Kidney epithelial cell (primary cell): ENCODE data around the gene PPP1R13L. TPM values are rescaled to one million over a fixed set of nuclear protein-coding genes. Genes with fewer than 3 reads are reported as not detected.

ENCODE experiments used
- DNase-seq: peaks from one replicate; pipeline ENCODE4 v3.0.0-alpha.2; 2010; ENCODE audit warnings: low read depth
- H3K27me3 ChIP-seq: 2 replicates; pipeline ENCODE4 v1.6.0; 2011; ENCODE audit warnings: low read length; ENCODE audit not compliant: control insufficient read depth, insufficient read depth
- H3K36me3 ChIP-seq: 2 replicates; pipeline ENCODE4 v1.5.1; 2011; ENCODE audit warnings: low read length; ENCODE audit not compliant: control insufficient read depth, insufficient read depth
- H3K4me3 ChIP-seq: 2 replicates; pipeline ENCODE4 v1.5.1; 2011; ENCODE audit warnings: low read depth, mild to moderate bottlenecking, control low read depth, low read length
- CTCF ChIP-seq: IDR thresholded peaks from 2 replicates; pipeline ENCODE4 v1.5.1; 2011; ENCODE audit warnings: mild to moderate bottlenecking, moderate library complexity, low read length, control low read depth, inconsistent platforms; ENCODE audit not compliant: insufficient read depth, poor library complexity, severe bottlenecking
- total RNA-seq: library from RNA; depleted of rRNA; stranded (reverse); fragments of >200 nt; gene quantifications from 2 replicates; pipeline ENCODE4 v1.2.3, GENCODE V29; 2015

Gene PPP1R13L
- total RNA-seq, 1 donor from 2014 or later = 30.9 TPM

GRCh38 chr19:45424191-45425058 is 19.6 kb upstream of the PPP1R13L start:
- Histone ChIP-seq H3K27me3 (no peaks in the 10 kb centered on the region), H3K36me3 (no peaks in the 10 kb centered on the region), H3K4me3 (peak overlapping the region; percentile 48)
- TF ChIP-seq CTCF = no peak
- peak; percentile 90 for DNase-seq

DNA sequence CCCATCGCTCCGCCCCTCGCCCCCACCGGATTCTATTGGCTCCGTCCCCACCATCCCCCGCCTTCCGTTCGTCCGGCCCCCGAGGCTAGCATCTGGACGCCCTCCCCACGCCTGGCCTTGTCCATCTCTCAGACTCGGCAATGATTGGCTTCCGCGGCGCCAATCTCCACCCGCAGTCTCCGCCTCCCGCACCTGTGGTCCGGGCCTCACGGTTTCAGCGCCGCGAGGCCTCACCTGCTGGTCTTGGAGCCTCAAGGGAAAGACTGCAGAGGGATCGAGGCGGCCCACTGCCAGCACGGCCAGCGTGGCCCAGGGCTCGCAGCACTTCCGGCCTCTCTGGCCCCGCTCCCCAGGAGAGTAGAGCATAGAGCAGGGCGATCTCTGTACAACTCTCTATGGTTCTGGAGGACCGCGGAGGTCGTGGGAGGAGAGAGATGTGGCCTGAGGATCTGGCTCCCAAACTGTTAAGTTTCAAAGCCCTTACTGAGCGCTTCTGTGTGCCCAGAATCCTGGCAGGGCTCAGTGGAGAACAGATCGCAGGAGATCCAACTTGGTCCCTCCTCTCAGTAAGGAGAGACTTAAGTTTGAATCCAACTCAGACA is 18.8 kb upstream of the PPP1R13L start, which contains the start of gene ERCC1:
ERCC1 (minus strand) TSS at position 329 of the 602 bp plus-strand sequence. CDS start 543 bp downstream, outside the sequence.
- Histone ChIP-seq H3K27me3 (no peaks in the 10 kb centered on the region), H3K36me3 (no peaks in the 10 kb centered on the region), H3K4me3 (peak within 1 kb of the TSS; percentile 48)
- TF ChIP-seq CTCF = no peak
- no peak for DNase-seq

- Histone ChIP-seq H3K4me3 (peak overlapping the region; percentile 48), H3K36me3 (no peaks in the 10 kb centered on the region), H3K27me3 (no peaks in the 10 kb centered on the region)
- TF ChIP-seq CTCF = no peak
- DNase-seq = no peak
Measured at GRCh38 chr19:45423033-45423588, 18.2 kb upstream of the PPP1R13L start.

GRCh38 chr19:45421947-45422498 is 17.2 kb upstream of the PPP1R13L start:
- TF ChIP-seq CTCF = no peak
- Histone ChIP-seq H3K27me3 (no peaks in the 10 kb centered on the region), H3K36me3 (no peaks in the 10 kb centered on the region), H3K4me3 (no peak overlapping the region)
- DNase-seq = no peak

- Histone ChIP-seq H3K36me3 (no peaks in the 10 kb centered on the region), H3K4me3 (no peak overlapping the region), H3K27me3 (no peaks in the 10 kb centered on the region)
- DNase-seq = no peak
- no peak for TF ChIP-seq CTCF
Measured at GRCh38 chr19:45420871-45421270, 16.0 kb upstream of the PPP1R13L start.
